Thyroid gland (tissue), 4 donors: ENCODE data around the gene EFTUD2.

Experiments
- POLR2A ChIP-seq, 2 donors: fragments of 450-650 bp; IDR thresholded peaks; one replicate each; pipeline ENCODE4 v1.6.1; 2017; ENCODE audit warnings: antibody characterized with exemption in 2 of 2, mild to moderate bottlenecking in 2 of 2, moderate library complexity in 1 of 2
- TF ChIP-seq, protein P1 (sequence below), 6 experiments: fragments of 200-600 bp in 3 of 6; fragments of 450-650 bp in 3 of 6; sonication (generic) in 3 of 6; IDR thresholded peaks; one replicate each; pipeline ENCODE4 v1.5.1; 2016 to 2019; ENCODE audit warnings: antibody characterized with exemption in 6 of 6, mild to moderate bottlenecking in 2 of 6, inconsistent platforms in 1 of 6, moderate library complexity in 1 of 6

DNA sequence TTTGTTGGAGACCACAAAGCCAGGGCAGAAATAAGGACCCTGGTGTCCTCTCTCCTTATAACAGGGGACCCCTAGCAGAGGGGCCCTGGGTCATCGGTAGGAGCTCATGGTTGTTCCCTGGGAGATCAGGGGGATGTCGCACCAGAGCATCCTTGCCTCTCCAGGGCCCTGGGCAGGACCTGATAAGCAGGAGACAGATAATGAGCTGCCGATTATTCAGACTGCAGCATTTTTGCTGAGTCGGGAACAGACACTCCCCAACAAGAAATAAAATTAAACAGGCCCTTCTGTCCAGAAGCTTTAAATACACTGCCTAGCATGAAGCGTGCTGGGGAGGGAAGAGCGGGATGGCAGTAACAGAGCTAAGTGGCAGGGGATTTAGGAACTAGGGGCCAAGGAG, 31.4 kb upstream of the EFTUD2 start:
- TF ChIP-seq, protein P1, sequence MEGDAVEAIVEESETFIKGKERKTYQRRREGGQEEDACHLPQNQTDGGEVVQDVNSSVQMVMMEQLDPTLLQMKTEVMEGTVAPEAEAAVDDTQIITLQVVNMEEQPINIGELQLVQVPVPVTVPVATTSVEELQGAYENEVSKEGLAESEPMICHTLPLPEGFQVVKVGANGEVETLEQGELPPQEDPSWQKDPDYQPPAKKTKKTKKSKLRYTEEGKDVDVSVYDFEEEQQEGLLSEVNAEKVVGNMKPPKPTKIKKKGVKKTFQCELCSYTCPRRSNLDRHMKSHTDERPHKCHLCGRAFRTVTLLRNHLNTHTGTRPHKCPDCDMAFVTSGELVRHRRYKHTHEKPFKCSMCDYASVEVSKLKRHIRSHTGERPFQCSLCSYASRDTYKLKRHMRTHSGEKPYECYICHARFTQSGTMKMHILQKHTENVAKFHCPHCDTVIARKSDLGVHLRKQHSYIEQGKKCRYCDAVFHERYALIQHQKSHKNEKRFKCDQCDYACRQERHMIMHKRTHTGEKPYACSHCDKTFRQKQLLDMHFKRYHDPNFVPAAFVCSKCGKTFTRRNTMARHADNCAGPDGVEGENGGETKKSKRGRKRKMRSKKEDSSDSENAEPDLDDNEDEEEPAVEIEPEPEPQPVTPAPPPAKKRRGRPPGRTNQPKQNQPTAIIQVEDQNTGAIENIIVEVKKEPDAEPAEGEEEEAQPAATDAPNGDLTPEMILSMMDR (IDR thresholded peaks at IDR 0.05) = no peak
- no peak for TF ChIP-seq POLR2A (IDR thresholded peaks at IDR 0.05)
